Vagina (tissue), 2 donors: Measurements from ENCODE around the gene SAMHD1. TPM values are rescaled to one million over a fixed set of nuclear protein-coding genes. Genes with fewer than 3 reads are reported as not detected.
"Not testable (repeated sequence)": the region's sequence is repeated elsewhere in the genome, so short reads cannot be mapped to it uniquely, and the experiment has no call there.

Experiments used
- DNase-seq, 2 donors: peaks; one replicate each; pipeline ENCODE4 v3.0.0-alpha.2; 2017; ENCODE audit errors: extremely low spot score in 2 of 2
- H3K27ac ChIP-seq: fragments of 200-600 bp; sonication (generic); one replicate; pipeline ENCODE4 v1.5.1; 2019
- H3K27me3 ChIP-seq: fragments of 200-600 bp; sonication (generic); one replicate; pipeline ENCODE4 v1.5.1; 2019
- H3K36me3 ChIP-seq, 2 donors: fragments of 200-600 bp; sonication (generic); one replicate each; pipeline ENCODE4 v1.5.1; 2017 to 2019
- H3K4me1 ChIP-seq: fragments of 200-600 bp; sonication (generic); one replicate; pipeline ENCODE4 v1.5.1; 2019
- H3K4me3 ChIP-seq, 2 donors: fragments of 200-600 bp; sonication (generic); 1 replicate in 1 of 2; 2 replicates in 1 of 2; pipeline ENCODE4 v1.5.1; 2016 to 2019
- H3K9me3 ChIP-seq: fragments of 200-600 bp; sonication (generic); one replicate; pipeline ENCODE4 v1.5.1; 2019
- CTCF ChIP-seq, 3 experiments: fragments of 450-650 bp in 2 of 3; fragments of 200-600 bp in 1 of 3; sonication (generic) in 1 of 3; IDR thresholded peaks; one replicate each; pipeline ENCODE4 v1.5.1; 2017 to 2019; ENCODE audit warnings: antibody characterized with exemption in 3 of 3, mild to moderate bottlenecking in 2 of 3, moderate library complexity in 2 of 3
- POLR2A ChIP-seq, 2 donors: fragments of 450-650 bp; IDR thresholded peaks; one replicate each; pipeline ENCODE4 v1.6.1; 2017; ENCODE audit warnings: antibody characterized with exemption in 2 of 2, mild to moderate bottlenecking in 2 of 2, moderate library complexity in 2 of 2
- POLR2AphosphoS5 ChIP-seq, 2 donors: sonication (generic); formaldehyde crosslinking; IDR thresholded peaks; one replicate each; pipeline ENCODE4 v1.9.0; 2017; ENCODE audit warnings: antibody characterized with exemption in 2 of 2, mild to moderate bottlenecking in 2 of 2, low read depth in 1 of 2; ENCODE audit not compliant: insufficient read depth in 1 of 2
- intact Hi-C: fragments of 100-400 bp; cut with DNase I; formaldehyde crosslinking; loops from one replicate; pipeline ENCODE4 v1.15.1; 2023
- total RNA-seq: library from RNA; depleted of rRNA; stranded (reverse); fragments of >200 nt; gene quantifications from one replicate; pipeline ENCODE4 v1.2.3, GENCODE V29; 2016

SAMHD1 gene
- total RNA-seq, 1 donor from 2014 or later: 142 TPM

- peak in 1 of 2 donors; percentile 16 for TF ChIP-seq POLR2A (IDR thresholded peaks at IDR 0.05)
- no peak for TF ChIP-seq CTCF (IDR thresholded peaks at IDR 0.05)
- peak; percentile 46 to 97 for TF ChIP-seq POLR2AphosphoS5 (IDR thresholded peaks at IDR 0.05; ENCODE audit: insufficient read depth in 1 of 2, low read depth in 1 of 2)
- Histone ChIP-seq H3K27me3 (no peaks in the 10 kb centered on the region), H3K4me3 (no peak overlapping the region), H3K27ac (peak overlapping the region; percentile 93), H3K9me3 (no peaks in the 10 kb centered on the region), H3K36me3 (no peaks in the 10 kb centered on the region), H3K4me1 (peaks cover 66% of the 10 kb centered on the region)
- DNase-seq: no peak
- intact Hi-C loops: no loop called here
These were observed 104.3 kb downstream of the SAMHD1 start for GRCh38 chr20:36847009-36847709.

- no peaks in the 10 kb centered on the region for H3K9me3 ChIP-seq
- H3K27me3 ChIP-seq: no peaks in the 10 kb centered on the region
- H3K4me3 ChIP-seq: no peak overlapping the region
- peak overlapping the region; percentile 93 for H3K27ac ChIP-seq
- TF ChIP-seq POLR2A (IDR thresholded peaks at IDR 0.05) (no peak), POLR2AphosphoS5 (IDR thresholded peaks at IDR 0.05; ENCODE audit: insufficient read depth in 1 of 2, low read depth in 1 of 2) (no peak), CTCF (IDR thresholded peaks at IDR 0.05) (no peak)
- H3K36me3 ChIP-seq: no peaks in the 10 kb centered on the region
- intact Hi-C loops: no loop called here
- DNase-seq: no peak
- peaks cover 66% of the 10 kb centered on the region for H3K4me1 ChIP-seq
These were observed 106.1 kb downstream of the SAMHD1 start for GRCh38 chr20:36845288-36845971.

GRCh38 chr20:36841030-36841429 lies 110.5 kb downstream of the SAMHD1 start:
- Histone ChIP-seq H3K4me1 (peaks cover 52% of the 10 kb centered on the region), H3K36me3 (peaks cover 0 to 21% of the 10 kb centered on the region in 2 donors), H3K27ac (peak overlapping the region; percentile 87)
- DNase-seq, intact Hi-C loops, H3K27me3 ChIP-seq, H3K9me3 ChIP-seq, H3K4me3 ChIP-seq: not testable (repeated sequence)

Other genes starting within 250 kb of the SAMHD1 start
- gene NDRG3, start 205.6 kb downstream of the SAMHD1 start, total RNA-seq: 21.1 TPM
- gene DSN1, start 177.9 kb downstream of the SAMHD1 start, total RNA-seq: 4.7 TPM
- gene TLDC2, start 75.6 kb downstream of the SAMHD1 start, total RNA-seq: 3.9 TPM
- 15.0 TPM for gene RBL1, start 144.3 kb upstream of the SAMHD1 start, total RNA-seq
- gene RPN2, start 227.6 kb upstream of the SAMHD1 start, total RNA-seq: 103 TPM
- 1.5 TPM for gene MROH8, start 227.8 kb upstream of the SAMHD1 start, total RNA-seq